GM18511 (cell line): Measurements from ENCODE around the gene SANBR.
"Not testable (repeated sequence)": the region's sequence is repeated elsewhere in the genome, so short reads cannot be mapped to it uniquely, and the experiment has no call there.

ENCODE experiments used
- ATAC-seq: cut with Tn5 transposase; IDR thresholded peaks from one replicate; pipeline ENCODE4 v1.9.1; 2021; ENCODE audit warnings: mild to moderate bottlenecking, moderate library complexity; ENCODE audit not compliant: unreplicated experiment

Gene SANBR

DNA sequence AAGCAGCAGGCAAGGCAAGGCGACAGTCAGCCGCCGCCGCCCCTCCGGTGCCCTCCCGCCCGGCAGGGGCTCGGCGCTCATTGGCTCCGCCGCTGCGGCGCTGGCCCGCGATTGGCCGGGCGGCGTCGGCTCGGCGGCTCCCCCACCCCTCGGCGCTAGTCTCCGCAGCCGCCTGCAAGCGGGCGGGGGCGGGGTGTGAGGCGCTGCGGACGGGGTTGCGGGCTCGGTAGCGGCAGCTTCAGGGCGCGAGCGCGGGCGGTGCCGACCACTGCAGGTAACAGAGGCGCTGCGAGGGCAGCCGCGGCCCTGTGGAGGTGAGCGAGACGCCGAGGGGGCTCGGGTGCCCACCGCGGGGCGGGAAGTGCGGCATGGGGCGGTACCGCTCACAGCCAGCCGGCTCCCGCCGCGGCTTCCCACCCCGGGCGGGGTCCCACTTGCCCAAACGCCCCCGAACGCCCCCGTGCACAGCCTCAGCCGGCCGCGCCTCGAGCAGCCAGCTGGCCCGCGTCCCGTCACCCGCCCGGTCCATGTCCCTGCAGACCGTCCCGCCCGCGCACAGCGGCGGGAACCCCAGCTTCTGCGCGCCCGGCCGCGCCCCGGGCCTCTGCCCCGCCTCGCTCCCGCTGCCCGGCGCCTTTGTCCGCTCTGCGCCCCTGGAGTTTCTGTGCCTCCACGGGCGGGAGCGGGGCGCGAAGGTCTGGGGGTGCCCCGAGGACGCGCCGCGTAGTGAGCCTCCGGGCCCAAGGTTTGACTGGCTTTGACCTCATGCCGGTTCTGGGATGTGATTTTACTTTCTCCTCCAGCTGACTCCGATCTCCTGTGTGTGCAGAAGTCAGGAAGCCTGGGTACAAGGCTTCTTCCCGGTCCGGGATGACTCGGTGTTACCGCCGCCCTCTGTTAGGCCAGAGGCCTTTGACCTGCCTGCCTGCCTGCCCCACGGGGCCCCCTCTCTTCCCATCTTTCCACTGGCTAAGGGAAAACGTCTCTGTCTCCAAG is at the start of gene SANBR:
TSS of gene SANBR (plus strand) at position 158 of the 996 bp plus-strand sequence. CDS start 4,480 bp downstream, outside the sequence.
- ATAC-seq, result peak; percentile 96

- no peak for ATAC-seq
Measured at GRCh38 chr2:61015976-61016375, 49.7 kb upstream of the SANBR start.

DNA sequence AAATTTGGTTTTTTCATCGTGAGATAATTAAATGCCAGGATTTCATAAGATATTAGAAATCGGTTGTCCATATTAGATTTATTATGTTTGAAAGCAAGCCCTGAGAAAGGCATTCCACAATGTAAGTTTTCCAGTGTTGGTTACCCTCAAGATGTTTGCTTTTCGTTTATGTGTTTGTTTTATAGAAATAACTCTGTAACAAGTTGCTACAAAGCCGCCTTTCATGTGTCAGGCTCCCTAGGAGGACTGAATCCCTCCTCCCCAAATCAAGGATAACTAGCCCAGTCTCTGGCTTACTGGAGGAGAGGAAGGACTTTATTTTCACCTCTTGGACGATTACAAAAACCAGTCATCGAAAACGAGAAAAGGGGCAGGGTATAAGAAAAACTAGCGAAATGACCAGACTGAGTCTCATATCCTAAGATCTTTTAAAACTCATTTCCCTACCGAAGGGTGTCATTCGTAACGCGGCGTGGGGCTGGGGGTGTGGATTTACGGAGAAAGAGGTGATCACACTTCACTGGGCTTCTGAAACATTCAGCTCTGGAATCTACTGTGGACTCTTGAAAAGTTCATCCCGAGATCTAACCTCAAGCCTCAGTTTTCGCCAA is 49.2 kb upstream of the SANBR start:
- ATAC-seq, result peak; percentile 19

DNA sequence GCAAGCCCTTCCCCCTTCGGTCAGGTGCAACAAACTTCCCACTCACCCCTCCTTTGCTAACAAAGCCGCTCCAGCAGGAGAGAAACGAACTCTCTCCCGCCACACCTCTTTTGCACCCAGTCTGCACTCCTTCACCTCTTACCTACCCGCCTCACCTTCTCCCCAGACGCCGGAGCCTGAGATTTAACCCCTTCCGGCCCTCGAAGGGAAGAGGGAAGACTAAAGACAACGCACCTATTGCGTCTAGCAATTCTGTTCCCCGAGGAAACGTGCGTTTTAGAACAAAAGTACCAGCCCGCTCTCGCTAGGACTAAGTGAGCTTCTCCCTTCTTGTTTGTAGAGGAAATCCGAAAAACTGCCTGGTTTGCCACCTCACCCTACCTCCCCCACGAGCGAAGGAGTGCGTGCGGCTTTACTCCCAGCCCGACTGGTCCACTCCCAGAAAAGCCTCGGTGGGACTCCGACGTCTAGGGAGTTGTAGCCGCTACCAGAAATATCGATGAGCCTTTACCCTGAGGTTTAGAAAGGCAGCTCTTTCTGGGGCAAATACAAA is 48.6 kb upstream of the SANBR start:
- ATAC-seq, result peak; percentile 72

- peak; percentile 85 for ATAC-seq
Measured at GRCh38 chr2:61017556-61018317, 47.9 kb upstream of the SANBR start, which contains the start of the genes PEX13 and PUS10. Gene PEX13, plus strand, starts transcription at chr2:61017720. Its CDS starts 40 bp downstream, at chr2:61017760. Gene PUS10, minus strand, starts transcription at chr2:61018255. Its CDS starts 6,365 bp downstream, at chr2:61011890.

DNA sequence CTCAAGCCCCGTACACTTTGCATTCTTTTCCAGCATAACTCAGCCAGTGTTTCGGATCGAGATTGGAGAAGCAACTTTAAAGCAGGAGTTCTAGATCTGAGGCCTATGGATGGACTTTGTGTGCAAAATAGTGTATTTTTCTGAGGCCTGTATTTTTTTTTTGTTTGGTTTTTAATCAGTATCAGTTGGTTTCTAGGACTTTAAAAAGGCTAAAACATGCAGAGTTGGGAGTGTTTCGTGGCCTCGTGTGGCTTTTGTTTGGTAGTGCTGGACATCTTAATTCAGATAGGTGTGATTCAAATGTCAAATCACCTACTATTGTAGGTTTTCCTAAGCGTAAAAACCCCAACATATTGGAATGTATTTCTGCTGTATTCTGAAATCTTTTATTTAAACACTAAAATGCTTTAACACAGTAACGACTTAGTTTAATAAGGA is 47.3 kb upstream of the SANBR start:
- no peak for ATAC-seq

- ATAC-seq, result no peak
Measured at GRCh38 chr2:61018798-61019197, 46.9 kb upstream of the SANBR start.

- no peak for ATAC-seq
Measured at GRCh38 chr2:61021228-61021660, 44.4 kb upstream of the SANBR start.

GRCh38 chr2:61023670-61024069 is 42.0 kb upstream of the SANBR start:
- no peak for ATAC-seq

GRCh38 chr2:61029533-61029932 is 36.1 kb upstream of the SANBR start:
- no peak for ATAC-seq

GRCh38 chr2:61034592-61034991 is 31.1 kb upstream of the SANBR start:
- ATAC-seq, result not testable (repeated sequence)

DNA sequence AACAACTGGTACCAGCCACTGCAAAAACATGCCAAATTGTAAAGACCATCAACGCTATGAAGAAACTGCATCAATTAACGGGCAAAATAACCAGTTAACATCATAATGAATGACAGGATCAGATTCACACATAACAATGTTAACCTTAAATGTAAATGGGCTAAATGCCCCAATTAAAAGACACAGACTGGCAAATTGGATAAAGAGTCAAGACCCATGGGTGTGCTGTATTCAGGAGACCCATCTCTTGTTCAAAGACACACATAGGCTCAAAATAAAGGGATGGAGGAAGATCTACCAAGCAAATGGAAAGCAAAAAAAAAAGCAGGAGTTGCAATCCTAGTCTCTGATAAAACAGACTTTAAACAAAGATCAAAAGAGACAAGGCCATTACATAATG is 29.0 kb upstream of the SANBR start:
- ATAC-seq, result not testable (repeated sequence)

DNA sequence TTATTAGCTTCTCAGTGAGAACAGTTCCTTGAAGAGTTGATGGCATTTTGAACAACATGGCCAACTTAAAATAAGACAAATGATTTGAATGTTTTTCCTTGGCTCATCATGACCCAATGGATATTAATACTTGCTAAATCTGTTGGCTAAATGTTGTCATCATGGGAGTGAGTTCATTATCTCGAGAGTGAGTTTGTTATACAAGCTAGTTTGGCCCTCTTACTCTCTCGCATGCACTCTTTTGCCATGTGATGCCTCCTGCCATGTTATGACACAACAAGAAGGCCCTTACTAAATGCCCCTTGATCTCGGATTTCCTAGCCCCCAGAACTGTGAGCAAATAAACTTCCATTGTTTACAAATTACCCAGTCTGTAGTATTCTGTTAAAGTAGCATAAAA is 22.9 kb upstream of the SANBR start:
- ATAC-seq, result no peak

DNA sequence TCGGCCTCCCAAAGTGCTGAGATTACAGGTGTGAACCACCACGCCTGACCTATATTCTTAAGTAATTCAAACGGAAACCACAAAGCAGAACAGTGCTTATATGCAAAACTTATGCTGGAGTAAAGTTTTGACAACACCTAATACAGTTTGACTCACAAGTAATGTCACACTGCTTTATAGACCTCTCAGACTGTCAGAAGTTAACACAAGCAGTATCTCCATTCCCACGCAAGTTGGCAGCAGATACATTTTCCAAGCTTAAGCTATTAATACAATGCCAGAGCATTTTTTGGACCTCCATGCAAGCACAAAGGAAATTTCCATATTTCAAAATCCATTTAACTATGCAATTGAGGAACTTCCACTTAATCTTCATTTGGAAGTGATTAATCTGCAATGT is 21.0 kb upstream of the SANBR start:
- no peak for ATAC-seq

DNA sequence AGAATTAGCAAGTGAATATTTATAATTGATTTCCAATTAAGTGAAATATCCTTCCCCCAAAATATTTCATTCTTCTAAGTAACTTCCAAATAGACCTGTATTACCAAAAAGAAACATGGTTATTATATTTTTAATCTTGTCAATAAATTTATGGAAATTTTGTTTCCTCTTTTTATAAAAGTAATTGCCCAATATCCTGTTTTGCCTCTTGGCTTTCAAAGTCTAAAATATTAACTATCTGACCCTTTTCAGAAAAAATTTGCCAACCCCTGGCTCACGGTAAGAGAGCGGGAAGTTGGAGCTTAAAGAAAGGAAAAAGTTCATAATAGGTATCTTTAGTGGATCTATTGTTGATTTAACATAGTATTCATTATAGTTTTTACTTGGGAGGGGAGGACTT is 20.4 kb upstream of the SANBR start:
- ATAC-seq, result no peak

- no peak for ATAC-seq
Measured at GRCh38 chr2:61045999-61046398, 19.7 kb upstream of the SANBR start.

DNA sequence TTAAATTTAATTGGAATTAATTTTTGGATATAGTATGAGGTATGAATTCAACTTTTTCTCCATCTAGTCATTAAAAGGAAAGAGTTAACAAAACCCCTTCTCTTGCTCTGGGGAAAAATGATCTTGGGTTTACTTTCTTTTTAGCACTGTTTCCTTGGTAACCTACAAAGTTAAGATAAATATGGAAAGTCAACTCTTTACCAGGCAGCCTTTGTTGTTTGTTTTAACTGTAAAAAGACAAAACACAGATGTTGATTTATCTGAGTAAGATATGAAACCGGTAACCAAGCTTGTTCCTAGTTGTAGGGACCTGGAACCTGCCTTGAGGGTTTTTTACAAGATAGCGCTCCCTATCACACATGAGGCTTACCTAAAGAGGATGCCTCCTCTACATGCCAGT is 10.1 kb upstream of the SANBR start:
- ATAC-seq, result no peak

DNA sequence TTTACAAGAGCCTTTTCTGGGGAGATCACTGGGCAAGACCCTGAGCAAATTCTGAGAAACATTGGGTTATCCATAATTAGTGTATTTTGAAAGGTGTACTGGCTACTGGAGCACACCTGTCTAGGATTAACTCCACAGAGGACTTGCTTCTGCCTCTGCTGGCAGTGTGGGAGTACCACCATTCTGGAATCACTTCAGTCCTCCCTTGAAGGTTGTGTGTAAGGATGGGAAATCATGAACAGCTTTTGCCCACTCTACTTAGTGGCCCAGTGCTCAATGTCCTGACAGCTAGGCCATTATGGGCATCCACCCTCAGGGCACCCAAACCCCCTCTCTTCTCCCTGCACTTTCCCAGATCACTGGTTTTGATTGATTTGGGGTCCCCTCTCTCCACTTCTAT is 8.1 kb upstream of the SANBR start:
- ATAC-seq, result no peak

GRCh38 chr2:61059382-61059781 is 6.3 kb upstream of the SANBR start:
- ATAC-seq, result no peak

DNA sequence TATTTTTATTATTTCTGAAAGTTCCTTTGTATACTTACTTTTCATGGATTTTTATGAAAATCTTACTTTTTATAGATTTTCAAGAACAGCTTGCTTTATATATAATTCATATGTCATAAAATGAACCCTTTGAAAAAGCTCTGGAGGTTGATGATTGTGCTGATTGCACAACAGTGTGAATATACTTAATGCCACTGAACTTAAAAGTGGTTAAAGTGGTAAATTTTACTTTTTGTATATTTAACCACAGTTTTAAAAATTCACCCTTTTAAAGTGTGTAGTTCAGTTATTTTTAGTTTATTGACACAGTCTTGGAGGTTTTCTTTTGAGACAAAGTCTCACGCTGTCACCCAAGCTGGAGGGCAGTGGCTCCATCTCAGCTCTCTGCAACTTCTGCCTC is 8.4 kb downstream of the SANBR start:
- no peak for ATAC-seq

GRCh38 chr2:61085883-61086282 is 20.2 kb downstream of the SANBR start:
- no peak for ATAC-seq
